HepG2 (cell line): ENCODE data around the gene APLP1. TPM values are rescaled to one million over a fixed set of nuclear protein-coding genes. Genes with fewer than 3 reads are reported as not detected.

Source experiments
- ATAC-seq: fragments of 200-7000 bp; cut with Tn5 transposase; 3 replicates; pipeline ENCODE4 v1.9.1; 2020; ENCODE audit warnings: mild to moderate bottlenecking, moderate library complexity
- BruUV-seq: library from RNA; stranded (reverse); fragments of 400-500 nt; replicated peaks from 2 replicates; lab custom pipeline; 2021; lab: Mats Ljungman, UMichigan
- CTCF ChIA-PET: fragments of 300-600 bp; formaldehyde crosslinking; extraction: SDS; loops from one replicate; lab custom pipeline; 2021; ENCODE audit warnings: low total read pairs, inconsistent platforms, low intra/inter-chr PET ratio; lab: Yijun Ruan, JAX
- POLR2A ChIA-PET: fragments of 350-600 bp; sonication (Branson Sonifier 250); formaldehyde crosslinking; loops from one replicate; lab custom pipeline; 2020; ENCODE audit warnings: antibody characterized with exemption, inconsistent platforms; lab: Yijun Ruan, JAX
- DNase-seq: peaks from one replicate; pipeline ENCODE4 v3.0.0-alpha.2; 2015; ENCODE audit warnings: low spot score
- FAIRE-seq: peaks from 3 replicates; lab custom pipeline; 2011; peaks lifted over from hg19 to GRCh38; lab: Jason Lieb, UNC
- H2AFZ ChIP-seq: one replicate; pipeline ENCODE4 v1.6.1; 2011; ENCODE audit warnings: low read length, inconsistent platforms
- H3K27ac ChIP-seq: fragments of 300-600 bp; 3 replicates; pipeline ENCODE4 v1.8.0; 2011; ENCODE audit warnings: mixed run types, mild to moderate bottlenecking, mixed read lengths, low read length, inconsistent platforms; ENCODE audit not compliant: insufficient read depth; ENCODE audit errors: extremely low read length
- H3K27me3 ChIP-seq, 2 experiments: fragments of 200-600 bp in 1 of 2; 2 replicates in 1 of 2; 3 replicates in 1 of 2; pipeline versions ENCODE4 v1.6.0 to v1.8.0; 2011; ENCODE audit warnings: low read length in 2 of 2, mild to moderate bottlenecking in 2 of 2, moderate library complexity in 2 of 2, inconsistent platforms in 1 of 2; ENCODE audit not compliant: insufficient read depth in 2 of 2, control insufficient read depth in 1 of 2
- H3K36me3 ChIP-seq, 2 experiments: fragments of 200-600 bp in 1 of 2; replicated peaks in 1 of 2; 2 replicates in 1 of 2; 3 replicates in 1 of 2; pipeline versions ENCODE4 v1.5.1 to v1.8.0; 2011; ENCODE audit warnings: low read length in 2 of 2, inconsistent platforms in 1 of 2; ENCODE audit not compliant: insufficient read depth in 2 of 2, control insufficient read depth in 1 of 2
- H3K4me1 ChIP-seq: 2 replicates; pipeline ENCODE4 v1.5.1; 2012; ENCODE audit warnings: low read length, inconsistent platforms; ENCODE audit not compliant: insufficient read depth
- H3K4me2 ChIP-seq: 2 replicates; pipeline ENCODE4 v1.6.0; 2011; ENCODE audit warnings: low read depth, low read length, inconsistent platforms
- H3K4me3 ChIP-seq, 3 experiments: fragments of 200-600 bp in 1 of 3; sonication (generic), shearing (Covaris generic) in 1 of 3; replicated peaks in 1 of 3; 2 replicates each; pipeline ENCODE4 v1.5.1; 2011 to 2016; ENCODE audit warnings: low read length in 3 of 3, inconsistent platforms in 2 of 3, low read depth in 2 of 3, mild to moderate bottlenecking in 2 of 3, control low read depth in 1 of 3, mixed read lengths in 1 of 3; ENCODE audit not compliant: insufficient read depth in 1 of 3
- H3K79me2 ChIP-seq: one replicate; pipeline ENCODE4 v1.6.1; 2011; ENCODE audit warnings: low read length, inconsistent platforms; ENCODE audit not compliant: insufficient read depth
- H3K9ac ChIP-seq: 2 replicates; pipeline ENCODE4 v1.6.0; 2011; ENCODE audit warnings: mild to moderate bottlenecking, low read depth, low read length, inconsistent platforms; ENCODE audit not compliant: insufficient read depth
- H3K9me3 ChIP-seq: 2 replicates; pipeline ENCODE4 v1.5.1; 2012; ENCODE audit warnings: mild to moderate bottlenecking, low read length
- H4K20me1 ChIP-seq: 2 replicates; pipeline ENCODE4 v1.6.0; 2011; ENCODE audit warnings: inconsistent platforms, mild to moderate bottlenecking, low read length, moderate library complexity; ENCODE audit not compliant: insufficient read depth
- CEBPB ChIP-seq: IDR thresholded peaks from 2 replicates; pipeline ENCODE4 v1.6.1; 2011; ENCODE audit warnings: low read depth, low read length, improper control_type of control experiment, borderline replicate concordance
- CREB1 ChIP-seq, 2 experiments: fragments of 450-650 bp in 1 of 2; IDR thresholded peaks; 2 replicates each; pipeline ENCODE4 v1.6.1; 2016 to 2017; ENCODE audit warnings: control low read depth in 1 of 2, mild to moderate bottlenecking in 1 of 2, missing compliant biosample characterization in 1 of 2, missing genetic modification characterization in 1 of 2
- HNF4A ChIP-seq: sonication (generic); formaldehyde crosslinking; IDR thresholded peaks from 2 replicates; pipeline ENCODE4 v1.4.0; 2020; ENCODE audit warnings: missing genetic modification reagents
- HOXA3 ChIP-seq: sonication (generic); formaldehyde crosslinking; IDR thresholded peaks from 2 replicates; pipeline ENCODE4 v1.5.0; 2020; ENCODE audit warnings: missing genetic modification reagents
- NR2F1 ChIP-seq, 2 experiments: fragments of 450-650 bp in 1 of 2; formaldehyde crosslinking in 1 of 2; IDR thresholded peaks; 2 replicates each; pipeline versions ENCODE4 v1.5.0 to v1.6.1; 2016 to 2020; ENCODE audit warnings: mild to moderate bottlenecking in 1 of 2, missing compliant biosample characterization in 1 of 2, missing genetic modification reagents in 1 of 2, moderate library complexity in 1 of 2
- RCOR2 ChIP-seq: IDR thresholded peaks from 2 replicates; pipeline ENCODE4 v1.6.1; 2016; ENCODE audit warnings: missing biosample characterization, missing genetic modification reagents
- SP2 ChIP-seq: sonication (generic); formaldehyde crosslinking; IDR thresholded peaks from 2 replicates; pipeline ENCODE4 v1.5.1; 2020; ENCODE audit warnings: mild to moderate bottlenecking, missing genetic modification reagents
- SSRP1 ChIP-seq: IDR thresholded peaks from 2 replicates; pipeline ENCODE4 v1.6.1; 2016; ENCODE audit warnings: control low read depth
- TFAP4 ChIP-seq: sonication (generic); IDR thresholded peaks from 2 replicates; pipeline ENCODE4 v1.6.1; 2016; ENCODE audit warnings: low read depth, borderline replicate concordance
- TRIM22 ChIP-seq: fragments of 450-650 bp; IDR thresholded peaks from 2 replicates; pipeline ENCODE4 v1.6.1; 2017
- WIZ ChIP-seq: sonication (generic); formaldehyde crosslinking; IDR thresholded peaks from 2 replicates; pipeline ENCODE4 v1.5.1; 2020; ENCODE audit warnings: mild to moderate bottlenecking, missing genetic modification reagents
- ZFP82 ChIP-seq: sonication (generic); formaldehyde crosslinking; IDR thresholded peaks from 2 replicates; pipeline ENCODE4 v1.5.1; 2020; ENCODE audit warnings: mild to moderate bottlenecking, missing genetic modification reagents, borderline replicate concordance
- ZNF12 ChIP-seq: sonication (generic); formaldehyde crosslinking; IDR thresholded peaks from 2 replicates; pipeline ENCODE4 v1.5.0; 2020; ENCODE audit warnings: missing genetic modification reagents
- ZNF639 ChIP-seq: conservative IDR thresholded peaks from 2 replicates; pipeline ENCODE4 v1.6.1; 2018; ENCODE audit warnings: missing genetic modification reagents
- ZNF7 ChIP-seq: IDR thresholded peaks from 2 replicates; pipeline ENCODE4 v1.6.1; 2016; ENCODE audit warnings: missing biosample characterization, missing genetic modification reagents
- ZNF883 ChIP-seq: sonication (generic); formaldehyde crosslinking; IDR thresholded peaks from 2 replicates; pipeline ENCODE4 v1.5.1; 2020; ENCODE audit warnings: mild to moderate bottlenecking, missing genetic modification reagents; ENCODE audit errors: not compliant biosample characterization
- WGBS: methylation state at CpG from one replicate; pipeline ENCODE4 v1.1.6; 2017; ENCODE audit warnings: low lambda C conversion rate; 5-methylcytosine and 5-hydroxymethylcytosine counted together
- in situ Hi-C: cut with HindIII; loops from 2 replicates; pipeline ENCODE4 v1.10.0; 2017; ENCODE audit warnings: low pct_unique_long_range_greater_than_20kb; ENCODE audit not compliant: extremely low pct_ligation_motif_present
- intact Hi-C: fragments of 100-400 bp; cut with micrococcal nuclease; formaldehyde crosslinking; loops from one replicate; pipeline ENCODE4 v1.10.0; 2022; ENCODE audit not compliant: unreplicated experiment
- polyA plus RNA-seq, 8 experiments: library from polyadenylated mRNA; depleted of rRNA in 3 of 8; stranded (reverse) in 7 of 8; unstranded in 1 of 8; fragments of >200 nt; fragmentation: Illumina TruSeq in 4 of 8; extraction: Trizol in 4 of 8; gene quantifications; 2 replicates each; pipeline versions ENCODE4 v1.2.1 to v1.2.3, GENCODE V29; 2011 to 2016; ENCODE audit warnings: low read depth in 4 of 8, missing spikeins in 1 of 8, mixed read lengths in 1 of 8; ENCODE audit not compliant: insufficient read depth in 1 of 8
- total RNA-seq, 5 experiments: library from RNA; depleted of rRNA; stranded (reverse); fragments of >200 nt; fragmentation: Illumina TruSeq; extraction: Trizol; gene quantifications; 2 replicates each; pipeline ENCODE4 v1.2.3, GENCODE V29; 2016; ENCODE audit warnings: low read depth in 1 of 5
- TF ChIP-seq, protein P1 (sequence below): IDR thresholded peaks from 2 replicates; pipeline ENCODE4 v1.6.1; 2016
- TF ChIP-seq, protein P2 (sequence below): sonication (generic); formaldehyde crosslinking; IDR thresholded peaks from 2 replicates; pipeline ENCODE4 v1.5.1; 2020; ENCODE audit warnings: missing genetic modification reagents, mild to moderate bottlenecking, borderline replicate concordance

The APLP1 gene
- total and polyA plus RNA-seq, 2 of the 13 experiments (the other 11 are each of a cell fraction or from before 2014, with no cell fraction given) = 2.0 to 2.9 TPM

DNA sequence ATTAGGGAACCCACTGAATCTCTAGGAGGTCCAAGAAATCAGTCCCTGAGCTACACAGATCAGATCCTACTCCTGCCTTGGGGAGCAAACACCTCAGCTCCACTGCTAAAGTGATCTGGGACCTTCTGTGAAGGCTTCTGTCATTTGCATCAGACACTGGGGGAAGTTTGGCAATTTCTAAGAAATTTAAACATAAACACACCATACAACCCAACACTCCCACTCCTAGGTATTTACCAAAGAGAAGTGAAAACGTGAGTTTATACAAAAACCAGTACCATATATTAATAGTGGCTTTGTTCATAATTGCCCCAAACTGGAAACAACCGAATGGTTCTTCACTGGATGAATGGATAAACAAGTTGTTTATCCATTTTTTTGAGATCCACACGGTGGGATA is 47.1 kb downstream of the APLP1 start (continued):
- TF ChIP-seq ZNF883 (CRISPR knock-in tag) (no peak), RCOR2 (CRISPR knock-in tag) (no peak), NR2F1 (CRISPR knock-in tag; IDR thresholded peaks at IDR 0.05) (no peak), CREB1 (IDR thresholded peaks at IDR 0.05) (no peak), CREB1 (CRISPR knock-in tag; IDR thresholded peaks at IDR 0.05) (no peak), SSRP1 (CRISPR knock-in tag) (no peak), WIZ (CRISPR knock-in tag) (no peak)
- TF ChIP-seq, protein P1, sequence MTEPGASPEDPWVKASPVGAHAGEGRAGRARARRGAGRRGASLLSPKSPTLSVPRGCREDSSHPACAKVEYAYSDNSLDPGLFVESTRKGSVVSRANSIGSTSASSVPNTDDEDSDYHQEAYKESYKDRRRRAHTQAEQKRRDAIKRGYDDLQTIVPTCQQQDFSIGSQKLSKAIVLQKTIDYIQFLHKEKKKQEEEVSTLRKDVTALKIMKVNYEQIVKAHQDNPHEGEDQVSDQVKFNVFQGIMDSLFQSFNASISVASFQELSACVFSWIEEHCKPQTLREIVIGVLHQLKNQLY (CRISPR knock-in tag) = no peak

GRCh38 chr19:35919306-35919705 is 50.9 kb downstream of the APLP1 start:
- FAIRE-seq = peak; percentile 58
- POLR2A ChIA-PET = no interaction called here
- BruUV-seq = no TSS peak
- TF ChIP-seq HNF4A (CRISPR knock-in tag) (peak; percentile 22; the same call in 1 of the 2 replicates), ZNF639 (CRISPR knock-in tag) (no peak), CEBPB (peak; percentile 76; the same call in 1 of the 2 replicates), ZNF7 (CRISPR knock-in tag) (no peak), HOXA3 (CRISPR knock-in tag) (0 out of 2 replicates have a peak, but pooled peaks have one; percentile 11), ZFP82 (CRISPR knock-in tag) (no peak), TRIM22 (no peak), TFAP4 (no peak), SP2 (no peak), ZNF12 (CRISPR knock-in tag) (no peak)
- TF ChIP-seq, protein P2, sequence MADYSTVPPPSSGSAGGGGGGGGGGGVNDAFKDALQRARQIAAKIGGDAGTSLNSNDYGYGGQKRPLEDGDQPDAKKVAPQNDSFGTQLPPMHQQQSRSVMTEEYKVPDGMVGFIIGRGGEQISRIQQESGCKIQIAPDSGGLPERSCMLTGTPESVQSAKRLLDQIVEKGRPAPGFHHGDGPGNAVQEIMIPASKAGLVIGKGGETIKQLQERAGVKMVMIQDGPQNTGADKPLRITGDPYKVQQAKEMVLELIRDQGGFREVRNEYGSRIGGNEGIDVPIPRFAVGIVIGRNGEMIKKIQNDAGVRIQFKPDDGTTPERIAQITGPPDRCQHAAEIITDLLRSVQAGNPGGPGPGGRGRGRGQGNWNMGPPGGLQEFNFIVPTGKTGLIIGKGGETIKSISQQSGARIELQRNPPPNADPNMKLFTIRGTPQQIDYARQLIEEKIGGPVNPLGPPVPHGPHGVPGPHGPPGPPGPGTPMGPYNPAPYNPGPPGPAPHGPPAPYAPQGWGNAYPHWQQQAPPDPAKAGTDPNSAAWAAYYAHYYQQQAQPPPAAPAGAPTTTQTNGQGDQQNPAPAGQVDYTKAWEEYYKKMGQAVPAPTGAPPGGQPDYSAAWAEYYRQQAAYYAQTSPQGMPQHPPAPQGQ = no peak

More at GRCh38 chr19:35919306-35919705, 50.9 kb downstream of the APLP1 start:
- Histone ChIP-seq H2AFZ (no peak overlapping the region), H3K27ac (no peak overlapping the region), H3K4me1 (peaks cover 9% of the 10 kb centered on the region), H3K9me3 (no peaks in the 10 kb centered on the region), H3K4me2 (no peak overlapping the region), H3K9ac (no peak overlapping the region), H3K36me3 (no peaks in the 10 kb centered on the region), H4K20me1 (no peaks in the 10 kb centered on the region), H3K4me3 (no peak overlapping the region), H3K27me3 (no peaks in the 10 kb centered on the region), H3K79me2 (no peaks in the 10 kb centered on the region)
- intact Hi-C loops = no loop called here
- CTCF ChIA-PET = no interaction called here
- 0% methylated on average over 7 of the region's 11 CpGs for WGBS
- no peak; the same call in 2 of the 3 replicates for ATAC-seq
- no peak for DNase-seq
- in situ Hi-C loops = no loop called here
